Neural cell (in vitro differentiated cells): ENCODE results near the gene NDUFA8. TPM values are rescaled to one million over a fixed set of nuclear protein-coding genes. Genes with fewer than 3 reads are reported as not detected.

Experiments
- H2AFZ ChIP-seq: fragments of 200-600, 300-800 bp; sonication (generic), shearing (Covaris generic); 2 replicates; pipeline ENCODE4 v1.6.0; 2014; ENCODE audit warnings: low read depth, mild to moderate bottlenecking, antibody characterized with exemption, low read length, moderate library complexity
- H3F3A ChIP-seq: fragments of 200-600 bp; shearing (Covaris generic); 2 replicates; pipeline ENCODE4 v1.6.1; 2016; ENCODE audit warnings: mild to moderate bottlenecking, moderate library complexity, mixed read lengths, antibody characterized with exemption, low read length; ENCODE audit not compliant: insufficient read depth, poor library complexity, severe bottlenecking
- H3K27ac ChIP-seq: fragments of 200-600, 300-800 bp; sonication (generic), shearing (Covaris generic); 2 replicates; pipeline ENCODE4 v1.5.1; 2014; ENCODE audit warnings: mild to moderate bottlenecking, low read length, moderate library complexity
- H3K27me3 ChIP-seq: fragments of 300-800, 200-600 bp; sonication (generic), shearing (Covaris generic); 2 replicates; pipeline ENCODE4 v1.6.0; 2014; ENCODE audit warnings: mild to moderate bottlenecking, low read depth, low read length, moderate library complexity; ENCODE audit not compliant: insufficient read depth
- H3K36me3 ChIP-seq: fragments of 300-800, 200-600 bp; sonication (generic), shearing (Covaris generic); 2 replicates; pipeline ENCODE4 v1.5.1; 2014; ENCODE audit warnings: mild to moderate bottlenecking, antibody characterized with exemption, low read length, moderate library complexity; ENCODE audit not compliant: insufficient read depth
- H3K4me2 ChIP-seq: fragments of 300-800, 200-600 bp; sonication (generic), shearing (Covaris generic); 2 replicates; pipeline ENCODE4 v1.6.0; 2014; ENCODE audit warnings: mild to moderate bottlenecking, low read length
- H3K4me3 ChIP-seq: fragments of 300-800, 200-600 bp; sonication (generic), shearing (Covaris generic); 2 replicates; pipeline ENCODE4 v1.5.1; 2014; ENCODE audit warnings: mild to moderate bottlenecking, low read length, moderate library complexity
- H3K79me2 ChIP-seq: fragments of 200-600 bp; shearing (Covaris generic); replicated peaks from 2 replicates; pipeline ENCODE4 v1.6.0; 2014; ENCODE audit warnings: mild to moderate bottlenecking, low read length, moderate library complexity; ENCODE audit not compliant: insufficient read depth
- H3K9ac ChIP-seq: fragments of 300-800, 200-600 bp; sonication (generic), shearing (Covaris generic); 2 replicates; pipeline ENCODE4 v1.6.1; 2016; ENCODE audit warnings: mild to moderate bottlenecking, low read length, mixed read lengths
- H3K9me2 ChIP-seq: fragments of 200-600 bp; shearing (Covaris generic); 2 replicates; pipeline ENCODE4 v1.6.1; 2016; ENCODE audit warnings: mild to moderate bottlenecking, low read length, mixed read lengths; ENCODE audit not compliant: insufficient read depth
- H3K9me3 ChIP-seq: fragments of 200-600, 300-800 bp; sonication (generic), shearing (Covaris generic); 2 replicates; pipeline ENCODE4 v1.6.1; 2016; ENCODE audit warnings: mild to moderate bottlenecking, mixed run types, low read length, moderate library complexity, mixed read lengths
- H4K20me1 ChIP-seq: fragments of 200-600 bp; shearing (Covaris generic); 2 replicates; pipeline ENCODE4 v1.6.1; 2016; ENCODE audit warnings: mild to moderate bottlenecking, mixed run types; ENCODE audit not compliant: insufficient read depth
- EP300 ChIP-seq: fragments of 450-650 bp; conservative IDR thresholded peaks from 2 replicates; pipeline ENCODE4 v1.6.1; 2014; ENCODE audit warnings: antibody characterized with exemption, mild to moderate bottlenecking, moderate library complexity; ENCODE audit not compliant: poor library complexity, severe bottlenecking
- EZH2 ChIP-seq: fragments of 200-600, 300-800 bp; shearing (Covaris generic), sonication (generic); IDR thresholded peaks from 2 replicates; pipeline ENCODE4 v1.6.1; 2014; ENCODE audit warnings: antibody characterized with exemption, low read length, borderline replicate concordance, mild to moderate bottlenecking; ENCODE audit not compliant: insufficient read depth, poor library complexity, severe bottlenecking
- MXI1 ChIP-seq: fragments of 450-650 bp; conservative IDR thresholded peaks from 2 replicates; pipeline ENCODE4 v1.6.1; 2014; ENCODE audit warnings: antibody characterized with exemption, mild to moderate bottlenecking; ENCODE audit not compliant: poor library complexity, severe bottlenecking
- POLR2AphosphoS5 ChIP-seq: IDR thresholded peaks from 2 replicates; pipeline ENCODE4 v1.6.1; 2012
- RAD21 ChIP-seq: fragments of 450-650 bp; conservative IDR thresholded peaks from 2 replicates; pipeline ENCODE4 v1.6.1; 2014; ENCODE audit warnings: antibody characterized with exemption, mild to moderate bottlenecking, moderate library complexity
- SMC3 ChIP-seq: fragments of 450-650 bp; conservative IDR thresholded peaks from 2 replicates; pipeline ENCODE4 v1.6.1; 2014; ENCODE audit warnings: antibody characterized with exemption, mild to moderate bottlenecking, moderate library complexity; ENCODE audit not compliant: poor library complexity
- TAF1 ChIP-seq: IDR thresholded peaks from 2 replicates; pipeline ENCODE4 v1.6.1; 2012; ENCODE audit warnings: low read depth
- polyA plus RNA-seq: library from polyadenylated mRNA; depleted of rRNA; stranded (reverse); fragments of >200 nt; gene quantifications from 2 replicates; pipeline ENCODE4 v1.2.3, GENCODE V29; 2014
- TF ChIP-seq, protein P1 (sequence below): fragments of 450-650 bp; IDR thresholded peaks from 2 replicates; pipeline ENCODE4 v1.5.1; 2014; ENCODE audit warnings: antibody characterized with exemption, mild to moderate bottlenecking, moderate library complexity; ENCODE audit not compliant: poor library complexity, severe bottlenecking
- TF ChIP-seq, protein P2 (sequence below): IDR thresholded peaks from 2 replicates; pipeline ENCODE4 v1.6.1; 2012; ENCODE audit warnings: borderline replicate concordance

The NDUFA8 gene
- polyA plus RNA-seq, 1 donor from 2014 or later: 65.0 TPM

DNA sequence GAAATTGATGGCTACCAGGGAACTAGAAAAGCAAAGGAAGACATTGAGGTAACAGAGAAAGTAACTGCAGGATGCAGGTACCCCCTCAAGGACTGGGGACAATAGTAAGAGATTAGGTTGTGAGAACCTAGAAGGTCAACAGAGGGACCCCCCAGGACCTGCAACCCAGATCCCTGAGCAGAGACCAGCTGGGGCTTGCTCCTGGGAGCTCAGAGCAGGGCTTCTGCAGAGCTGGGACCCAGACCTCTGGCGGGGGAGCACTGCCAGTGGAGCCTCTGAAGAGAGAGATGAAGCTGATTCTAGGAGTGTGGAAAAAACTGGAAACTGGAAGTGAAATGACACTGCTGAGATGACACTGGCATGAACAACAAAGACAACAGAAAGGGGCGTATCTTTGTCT lies 17.3 kb upstream of the NDUFA8 start:
- Histone ChIP-seq H2AFZ (no peak overlapping the region), H3F3A (no peaks in the 10 kb centered on the region)
- TF ChIP-seq SMC3 (no peak), EZH2 (no peak), MXI1 (no peak)
- TF ChIP-seq, protein P1, sequence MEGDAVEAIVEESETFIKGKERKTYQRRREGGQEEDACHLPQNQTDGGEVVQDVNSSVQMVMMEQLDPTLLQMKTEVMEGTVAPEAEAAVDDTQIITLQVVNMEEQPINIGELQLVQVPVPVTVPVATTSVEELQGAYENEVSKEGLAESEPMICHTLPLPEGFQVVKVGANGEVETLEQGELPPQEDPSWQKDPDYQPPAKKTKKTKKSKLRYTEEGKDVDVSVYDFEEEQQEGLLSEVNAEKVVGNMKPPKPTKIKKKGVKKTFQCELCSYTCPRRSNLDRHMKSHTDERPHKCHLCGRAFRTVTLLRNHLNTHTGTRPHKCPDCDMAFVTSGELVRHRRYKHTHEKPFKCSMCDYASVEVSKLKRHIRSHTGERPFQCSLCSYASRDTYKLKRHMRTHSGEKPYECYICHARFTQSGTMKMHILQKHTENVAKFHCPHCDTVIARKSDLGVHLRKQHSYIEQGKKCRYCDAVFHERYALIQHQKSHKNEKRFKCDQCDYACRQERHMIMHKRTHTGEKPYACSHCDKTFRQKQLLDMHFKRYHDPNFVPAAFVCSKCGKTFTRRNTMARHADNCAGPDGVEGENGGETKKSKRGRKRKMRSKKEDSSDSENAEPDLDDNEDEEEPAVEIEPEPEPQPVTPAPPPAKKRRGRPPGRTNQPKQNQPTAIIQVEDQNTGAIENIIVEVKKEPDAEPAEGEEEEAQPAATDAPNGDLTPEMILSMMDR: no peak

DNA sequence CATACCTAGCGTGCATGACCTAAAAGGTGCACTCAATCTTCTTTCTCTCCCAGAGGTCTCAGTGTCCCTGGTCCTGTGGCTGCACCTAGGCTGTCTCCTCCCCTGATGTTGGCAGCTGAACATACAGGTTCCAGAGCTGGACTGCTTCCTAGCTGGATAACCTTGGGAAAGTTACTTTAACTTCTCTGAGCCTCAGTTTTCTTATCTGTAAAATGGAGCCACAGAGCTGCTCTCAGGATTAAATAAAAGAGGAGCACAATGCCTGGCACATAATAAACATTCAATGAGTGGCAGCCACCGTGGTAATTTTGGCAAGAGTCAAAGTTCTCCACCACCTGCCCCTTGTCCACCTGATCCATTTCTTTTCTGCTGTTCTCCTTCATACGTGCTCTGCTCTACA lies 14.1 kb upstream of the NDUFA8 start:
- Histone ChIP-seq H3K27me3 (no peaks in the 10 kb centered on the region), H3K79me2 (no peaks in the 10 kb centered on the region), H3K9me3 (no peaks in the 10 kb centered on the region), H3K4me3 (no peak overlapping the region), H3K9me2 (no peaks in the 10 kb centered on the region), H3K4me2 (no peak overlapping the region), H3K9ac (no peak overlapping the region), H3F3A (no peaks in the 10 kb centered on the region), H3K36me3 (no peaks in the 10 kb centered on the region), H3K27ac (no peak overlapping the region), H2AFZ (no peak overlapping the region), H4K20me1 (no peaks in the 10 kb centered on the region)
- TF ChIP-seq POLR2AphosphoS5: no peak
- TF ChIP-seq MXI1: no peak
- no peak for TF ChIP-seq EP300
- TF ChIP-seq, protein P1: no peak
- no peak for TF ChIP-seq TAF1
- TF ChIP-seq, protein P2, sequence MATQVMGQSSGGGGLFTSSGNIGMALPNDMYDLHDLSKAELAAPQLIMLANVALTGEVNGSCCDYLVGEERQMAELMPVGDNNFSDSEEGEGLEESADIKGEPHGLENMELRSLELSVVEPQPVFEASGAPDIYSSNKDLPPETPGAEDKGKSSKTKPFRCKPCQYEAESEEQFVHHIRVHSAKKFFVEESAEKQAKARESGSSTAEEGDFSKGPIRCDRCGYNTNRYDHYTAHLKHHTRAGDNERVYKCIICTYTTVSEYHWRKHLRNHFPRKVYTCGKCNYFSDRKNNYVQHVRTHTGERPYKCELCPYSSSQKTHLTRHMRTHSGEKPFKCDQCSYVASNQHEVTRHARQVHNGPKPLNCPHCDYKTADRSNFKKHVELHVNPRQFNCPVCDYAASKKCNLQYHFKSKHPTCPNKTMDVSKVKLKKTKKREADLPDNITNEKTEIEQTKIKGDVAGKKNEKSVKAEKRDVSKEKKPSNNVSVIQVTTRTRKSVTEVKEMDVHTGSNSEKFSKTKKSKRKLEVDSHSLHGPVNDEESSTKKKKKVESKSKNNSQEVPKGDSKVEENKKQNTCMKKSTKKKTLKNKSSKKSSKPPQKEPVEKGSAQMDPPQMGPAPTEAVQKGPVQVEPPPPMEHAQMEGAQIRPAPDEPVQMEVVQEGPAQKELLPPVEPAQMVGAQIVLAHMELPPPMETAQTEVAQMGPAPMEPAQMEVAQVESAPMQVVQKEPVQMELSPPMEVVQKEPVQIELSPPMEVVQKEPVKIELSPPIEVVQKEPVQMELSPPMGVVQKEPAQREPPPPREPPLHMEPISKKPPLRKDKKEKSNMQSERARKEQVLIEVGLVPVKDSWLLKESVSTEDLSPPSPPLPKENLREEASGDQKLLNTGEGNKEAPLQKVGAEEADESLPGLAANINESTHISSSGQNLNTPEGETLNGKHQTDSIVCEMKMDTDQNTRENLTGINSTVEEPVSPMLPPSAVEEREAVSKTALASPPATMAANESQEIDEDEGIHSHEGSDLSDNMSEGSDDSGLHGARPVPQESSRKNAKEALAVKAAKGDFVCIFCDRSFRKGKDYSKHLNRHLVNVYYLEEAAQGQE: no peak
- TF ChIP-seq SMC3: no peak
- TF ChIP-seq EZH2: no peak
- no peak for TF ChIP-seq RAD21

More for the DNA sequence above, 17.3 kb upstream of the NDUFA8 start:
- H3K27me3 ChIP-seq: no peaks in the 10 kb centered on the region
- H3K36me3 ChIP-seq: no peaks in the 10 kb centered on the region
- no peaks in the 10 kb centered on the region for H3K9me2 ChIP-seq
- no peak overlapping the region for H3K9ac ChIP-seq
- H4K20me1 ChIP-seq: no peaks in the 10 kb centered on the region
- H3K79me2 ChIP-seq: no peaks in the 10 kb centered on the region
- no peak overlapping the region for H3K27ac ChIP-seq
- H3K4me3 ChIP-seq: no peak overlapping the region
- no peaks in the 10 kb centered on the region for H3K9me3 ChIP-seq
- H3K4me2 ChIP-seq: no peak overlapping the region
